HEK293T (cell line): ENCODE data around the gene PLCB1.

Experiments
- CTCF ChIA-PET: fragments of 350-600 bp; formaldehyde crosslinking; extraction: SDS; loops from one replicate; lab custom pipeline; 2021; ENCODE audit warnings: antibody characterized with exemption, inconsistent platforms; lab: Yijun Ruan, JAX
- POLR2A ChIA-PET: fragments of 350-600 bp; formaldehyde crosslinking; extraction: SDS; loops from one replicate; lab custom pipeline; 2020; ENCODE audit warnings: antibody characterized with exemption, inconsistent platforms; lab: Yijun Ruan, JAX
- DNase-seq: peaks from one replicate; pipeline ENCODE4 v3.0.0; 2012; ENCODE audit warnings: mixed read lengths; ENCODE audit errors: extremely low spot score
- ARNT ChIP-seq: fragments of 450-650 bp; IDR thresholded peaks from 2 replicates; pipeline ENCODE4 v1.6.1; 2017; ENCODE audit warnings: mild to moderate bottlenecking
- BHLHE40 ChIP-seq: fragments of 450-650 bp; IDR thresholded peaks from 2 replicates; pipeline ENCODE4 v1.6.1; 2016; ENCODE audit warnings: mild to moderate bottlenecking, moderate library complexity, borderline replicate concordance
- CTBP1 ChIP-seq: fragments of 450-650 bp; IDR thresholded peaks from 2 replicates; pipeline ENCODE4 v1.6.1; 2016; ENCODE audit warnings: borderline replicate concordance
- ELF4 ChIP-seq: fragments of 450-650 bp; IDR thresholded peaks from 2 replicates; pipeline ENCODE4 v1.6.1; 2017; ENCODE audit warnings: antibody characterized with exemption
- FOXA1 ChIP-seq: fragments of 450-650 bp; IDR thresholded peaks from 2 replicates; pipeline ENCODE4 v1.6.1; 2016; ENCODE audit warnings: mild to moderate bottlenecking
- FOXK2 ChIP-seq: fragments of 450-650 bp; IDR thresholded peaks from 2 replicates; pipeline ENCODE4 v1.6.1; 2016; ENCODE audit warnings: mild to moderate bottlenecking
- FOXM1 ChIP-seq: fragments of 450-650 bp; IDR thresholded peaks from 2 replicates; pipeline ENCODE4 v1.6.1; 2017; ENCODE audit warnings: mild to moderate bottlenecking, borderline replicate concordance
- HDGF ChIP-seq: fragments of 450-650 bp; IDR thresholded peaks from 2 replicates; pipeline ENCODE4 v1.6.1; 2017; ENCODE audit warnings: antibody characterized with exemption, borderline replicate concordance
- L3MBTL2 ChIP-seq: fragments of 450-650 bp; conservative IDR thresholded peaks from 2 replicates; pipeline ENCODE4 v1.6.1; 2016; ENCODE audit warnings: mild to moderate bottlenecking
- LEF1 ChIP-seq: fragments of 450-650 bp; IDR thresholded peaks from 2 replicates; pipeline ENCODE4 v1.6.1; 2017; ENCODE audit warnings: mild to moderate bottlenecking, borderline replicate concordance
- NFRKB ChIP-seq: fragments of 450-650 bp; IDR thresholded peaks from 2 replicates; pipeline ENCODE4 v1.6.1; 2016; ENCODE audit warnings: mild to moderate bottlenecking, moderate library complexity
- PKNOX1 ChIP-seq: fragments of 450-650 bp; IDR thresholded peaks from 2 replicates; pipeline ENCODE4 v1.6.1; 2016
- SP1 ChIP-seq: fragments of 450-650 bp; IDR thresholded peaks from 2 replicates; pipeline ENCODE4 v1.6.1; 2017
- SUZ12 ChIP-seq: fragments of 450-650 bp; IDR thresholded peaks from 2 replicates; pipeline ENCODE4 v1.6.1; 2016; ENCODE audit warnings: mild to moderate bottlenecking
- TARDBP ChIP-seq: fragments of 450-650 bp; IDR thresholded peaks from 2 replicates; pipeline ENCODE4 v1.6.1; 2016
- ZNF384 ChIP-seq: fragments of 450-650 bp; IDR thresholded peaks from 2 replicates; pipeline ENCODE4 v1.6.1; 2016

The PLCB1 gene

DNA sequence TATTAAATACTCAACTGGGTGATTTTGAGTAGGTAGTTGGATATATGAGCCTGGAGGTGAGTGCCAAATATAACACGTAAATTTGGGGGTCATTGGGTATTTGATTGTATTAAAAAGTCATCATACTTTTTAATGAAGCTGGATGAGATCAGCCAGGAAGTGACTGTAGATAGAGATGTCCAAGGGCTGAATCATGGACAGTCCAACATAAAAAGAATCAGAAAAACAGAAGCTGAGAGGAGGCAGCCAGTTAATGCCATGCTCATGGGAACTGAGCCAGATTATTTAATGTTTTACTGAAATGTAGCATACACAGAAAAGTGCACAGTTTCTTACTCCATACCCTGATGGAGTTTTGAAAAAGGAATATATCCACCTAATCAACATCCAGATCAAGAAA, 501.3 kb downstream of the PLCB1 start:
- DNase-seq = no peak
- POLR2A ChIA-PET = no interaction called here
- no peak for TF ChIP-seq PKNOX1
- TF ChIP-seq CTBP1 = no peak
- TF ChIP-seq NFRKB = no peak
- no peak for TF ChIP-seq ARNT
- no peak for TF ChIP-seq HDGF
- no peak for TF ChIP-seq FOXM1
- TF ChIP-seq LEF1 = no peak
- TF ChIP-seq ELF4 = no peak
- TF ChIP-seq L3MBTL2 = no peak
- no peak for TF ChIP-seq TARDBP
- TF ChIP-seq FOXA1 = no peak
- no peak for TF ChIP-seq BHLHE40
- TF ChIP-seq SUZ12 = no peak
- no peak for TF ChIP-seq FOXK2
- TF ChIP-seq SP1 = no peak
- no peak for TF ChIP-seq ZNF384
- CTCF ChIA-PET = no interaction called here

- ChIA-PET POLR2A (no interaction called here), CTCF (no interaction called here)
- no peak for DNase-seq
- no peak for TF ChIP-seq BHLHE40
- no peak for TF ChIP-seq ZNF384
- no peak for TF ChIP-seq FOXK2
- TF ChIP-seq SUZ12 = no peak
- TF ChIP-seq FOXA1 = no peak
- TF ChIP-seq ELF4 = no peak
- TF ChIP-seq TARDBP = no peak
- no peak for TF ChIP-seq PKNOX1
- TF ChIP-seq FOXM1 = no peak
- no peak for TF ChIP-seq ARNT
- no peak for TF ChIP-seq CTBP1
- no peak for TF ChIP-seq LEF1
- TF ChIP-seq L3MBTL2 = no peak
- TF ChIP-seq SP1 = no peak
- TF ChIP-seq HDGF = no peak
These were observed 503.0 kb downstream of the PLCB1 start for GRCh38 chr20:8635048-8635572.

DNA sequence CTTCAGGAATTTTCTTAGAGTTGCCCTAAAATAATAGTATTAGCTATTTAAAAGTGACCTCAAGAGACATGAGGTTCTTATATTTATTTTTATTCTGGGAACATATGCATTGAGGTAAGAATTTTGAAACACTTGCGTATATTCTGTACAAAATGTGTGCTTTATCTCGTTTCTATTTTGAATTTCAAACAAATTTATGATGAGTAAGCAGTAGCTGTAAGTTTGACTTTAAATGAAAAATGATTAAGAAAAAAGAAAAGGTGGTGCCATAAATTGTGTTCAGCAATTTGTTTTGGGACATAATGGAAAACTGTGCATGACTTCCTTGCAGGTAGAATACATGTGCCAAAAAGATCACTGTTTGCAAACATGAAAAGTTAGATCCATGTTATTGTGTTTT, 503.8 kb downstream of the PLCB1 start:
- ChIA-PET POLR2A (no interaction called here), CTCF (no interaction called here)
- TF ChIP-seq SP1 (no peak), FOXK2 (no peak), ARNT (no peak), CTBP1 (no peak), L3MBTL2 (no peak), TARDBP (no peak), PKNOX1 (no peak), NFRKB (no peak), FOXM1 (no peak), LEF1 (no peak)
- DNase-seq = no peak

- ChIA-PET CTCF (no interaction called here), POLR2A (no interaction called here)
- no peak for TF ChIP-seq HDGF
- TF ChIP-seq FOXM1 = no peak
- no peak for TF ChIP-seq LEF1
- TF ChIP-seq ZNF384 = no peak
- no peak for TF ChIP-seq FOXA1
- peak; percentile 11 for DNase-seq
These were observed 507.2 kb downstream of the PLCB1 start for GRCh38 chr20:8639112-8639778.

DNA sequence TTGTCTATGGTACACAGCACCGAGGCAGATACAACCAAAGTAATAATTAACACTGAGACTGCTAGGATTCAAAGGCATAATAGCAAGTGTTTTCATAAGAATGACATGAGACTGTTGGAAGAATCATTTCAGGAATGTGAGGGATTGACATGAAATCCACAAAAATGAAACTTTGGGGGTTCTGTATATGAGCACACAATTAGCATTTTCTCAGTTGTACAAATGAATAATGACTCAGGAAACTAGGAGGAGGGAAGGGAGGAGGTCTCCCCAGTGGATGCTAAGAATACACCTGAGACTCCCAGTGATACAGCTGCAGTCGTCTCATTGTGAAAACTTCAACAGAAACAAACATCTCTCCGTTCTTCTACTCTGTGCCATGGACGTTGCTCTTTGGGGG, 508.4 kb downstream of the PLCB1 start:
- TF ChIP-seq NFRKB (no peak), HDGF (no peak), SUZ12 (no peak), BHLHE40 (no peak), ZNF384 (no peak), SP1 (no peak), PKNOX1 (no peak), ARNT (no peak), L3MBTL2 (no peak), FOXM1 (no peak), FOXK2 (no peak), FOXA1 (no peak), ELF4 (no peak), CTBP1 (no peak), TARDBP (no peak), LEF1 (no peak)
- ChIA-PET POLR2A (no interaction called here), CTCF (no interaction called here)
- no peak for DNase-seq
